Body of pancreas (tissue), 4 donors: ENCODE measurements around the gene FAM3A. TPM values are rescaled to one million over a fixed set of nuclear protein-coding genes. Genes with fewer than 3 reads are reported as not detected.

Source experiments
- ATAC-seq: fragments of 150-250 bp; one replicate; pipeline ENCODE4 v1.9.1; 2016
- DNase-seq, 4 donors: peaks; one replicate each; pipeline ENCODE4 v3.0.0-alpha.2; 2019
- H3K27ac ChIP-seq, 4 donors: fragments of 200-600 bp; sonication (generic); 1 replicate in 3 of 4; 2 replicates in 1 of 4; pipeline versions ENCODE4 v1.5.1 to v1.6.1; 2016 to 2019; ENCODE audit warnings: mild to moderate bottlenecking in 1 of 4, mixed read lengths in 1 of 4, moderate library complexity in 1 of 4
- H3K27me3 ChIP-seq, 2 donors: fragments of 200-600 bp; sonication (generic); one replicate each; pipeline ENCODE4 v1.6.0; 2016; ENCODE audit warnings: mild to moderate bottlenecking in 1 of 2
- H3K36me3 ChIP-seq, 2 donors: fragments of 200-600 bp; sonication (generic); replicated peaks in 1 of 2; 2 replicates each; pipeline ENCODE4 v1.5.1; 2016; ENCODE audit warnings: low read depth in 2 of 2; ENCODE audit not compliant: insufficient read depth in 1 of 2
- H3K4me1 ChIP-seq: fragments of 200-600 bp; sonication (generic); one replicate; pipeline ENCODE4 v1.6.0; 2016
- H3K4me3 ChIP-seq, 2 donors: fragments of 200-600 bp; sonication (generic); 1 replicate in 1 of 2; 2 replicates in 1 of 2; pipeline ENCODE4 v1.5.1; 2016 to 2019
- H3K9me3 ChIP-seq, 3 donors: fragments of 200-600 bp; sonication (generic); 1 replicate in 2 of 3; 2 replicates in 1 of 3; pipeline ENCODE4 v1.5.1; 2016
- POLR2A ChIP-seq, 3 donors: fragments of 450-650 bp; IDR thresholded peaks; one replicate each; pipeline ENCODE4 v1.6.1; 2016; ENCODE audit warnings: antibody characterized with exemption in 3 of 3, mild to moderate bottlenecking in 2 of 3
- WGBS, 2 donors: methylation state at CpG; one replicate each; pipeline ENCODE4 v1.1.5; 2017; 5-methylcytosine and 5-hydroxymethylcytosine counted together
- intact Hi-C: fragments of 100-400 bp; cut with DNase I; formaldehyde crosslinking; loops from one replicate; pipeline ENCODE4 v1.15.1; 2023
- total RNA-seq, 2 donors: library from RNA; depleted of rRNA; stranded (reverse); fragments of >200 nt; gene quantifications; one replicate each; pipeline ENCODE4 v1.1.0, GENCODE V29; 2016
- TF ChIP-seq, protein P1 (sequence below), 7 experiments: fragments of 450-650 bp in 4 of 7; fragments of 200-600 bp in 3 of 7; sonication (generic) in 3 of 7; IDR thresholded peaks; one replicate each; pipeline ENCODE4 v1.5.1; 2016 to 2019; ENCODE audit warnings: antibody characterized with exemption in 7 of 7

The FAM3A gene
- total RNA-seq, 2 donors from 2014 or later: 32.3 to 48.3 TPM

DNA sequence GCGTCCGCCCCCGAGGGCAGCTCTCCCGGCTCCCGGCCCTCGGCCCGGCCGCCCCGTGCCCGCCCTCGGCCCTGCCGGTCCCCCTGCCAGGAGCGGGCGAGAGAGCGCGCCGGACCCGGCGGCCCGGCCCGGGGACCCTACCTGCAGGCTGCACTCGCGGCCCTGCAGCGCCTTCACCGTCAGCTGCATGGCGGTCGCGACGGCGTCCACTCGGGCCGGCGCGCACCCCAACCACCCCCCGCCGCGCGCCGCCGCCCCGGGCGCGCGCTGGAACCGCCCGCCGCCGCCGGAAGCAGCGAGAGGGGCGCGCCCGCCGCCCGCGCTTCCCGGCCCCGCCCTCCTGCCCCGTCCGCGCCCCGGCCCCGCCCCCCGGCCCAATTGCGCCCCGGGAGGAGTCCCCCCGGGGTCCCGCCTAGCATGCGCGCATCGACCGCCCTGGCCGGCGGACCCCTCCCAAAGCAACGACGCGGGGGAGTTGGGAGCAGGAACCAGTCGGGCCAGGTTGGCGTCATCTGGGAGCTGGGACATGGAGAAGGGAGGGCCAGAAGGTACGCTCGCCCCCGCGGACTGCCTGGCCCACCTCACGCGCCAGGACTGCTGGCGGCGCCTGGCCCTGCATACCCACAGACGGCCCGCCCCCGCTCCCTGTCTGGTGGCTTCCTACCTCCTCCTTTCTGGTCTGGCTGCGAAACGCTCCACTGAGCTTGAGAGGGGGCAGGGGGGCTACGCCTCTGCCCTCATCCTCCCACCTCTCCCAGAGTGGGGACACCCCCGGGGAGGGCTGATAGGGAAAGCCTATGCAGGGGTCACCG lies 29.4 kb downstream of the FAM3A start, which contains the start of gene UBL4A:
Gene UBL4A, minus strand, starts transcription at position 220 of the 812 bp plus-strand sequence. Its CDS starts 31 bp downstream, at position 189.
- no peaks in the 10 kb centered on the region for H3K36me3 ChIP-seq
- intact Hi-C loops: no loop called here
- peak; percentile 74 to 85 (median 82) for DNase-seq
- peak within 1 kb of the TSS; percentile 7 to 32 for H3K4me3 ChIP-seq
- peak within 1 kb of the TSS; percentile 80 to 89 (median 84) for H3K27ac ChIP-seq
- no peaks in the 10 kb centered on the region for H3K27me3 ChIP-seq
- peaks cover 50% of the 10 kb centered on the region for H3K4me1 ChIP-seq
- H3K9me3 ChIP-seq: no peaks in the 10 kb centered on the region
- ATAC-seq: peak; percentile 57
- TF ChIP-seq POLR2A (IDR thresholded peaks at IDR 0.05): peak; percentile 27 to 56 (median 39)
- TF ChIP-seq, protein P1, sequence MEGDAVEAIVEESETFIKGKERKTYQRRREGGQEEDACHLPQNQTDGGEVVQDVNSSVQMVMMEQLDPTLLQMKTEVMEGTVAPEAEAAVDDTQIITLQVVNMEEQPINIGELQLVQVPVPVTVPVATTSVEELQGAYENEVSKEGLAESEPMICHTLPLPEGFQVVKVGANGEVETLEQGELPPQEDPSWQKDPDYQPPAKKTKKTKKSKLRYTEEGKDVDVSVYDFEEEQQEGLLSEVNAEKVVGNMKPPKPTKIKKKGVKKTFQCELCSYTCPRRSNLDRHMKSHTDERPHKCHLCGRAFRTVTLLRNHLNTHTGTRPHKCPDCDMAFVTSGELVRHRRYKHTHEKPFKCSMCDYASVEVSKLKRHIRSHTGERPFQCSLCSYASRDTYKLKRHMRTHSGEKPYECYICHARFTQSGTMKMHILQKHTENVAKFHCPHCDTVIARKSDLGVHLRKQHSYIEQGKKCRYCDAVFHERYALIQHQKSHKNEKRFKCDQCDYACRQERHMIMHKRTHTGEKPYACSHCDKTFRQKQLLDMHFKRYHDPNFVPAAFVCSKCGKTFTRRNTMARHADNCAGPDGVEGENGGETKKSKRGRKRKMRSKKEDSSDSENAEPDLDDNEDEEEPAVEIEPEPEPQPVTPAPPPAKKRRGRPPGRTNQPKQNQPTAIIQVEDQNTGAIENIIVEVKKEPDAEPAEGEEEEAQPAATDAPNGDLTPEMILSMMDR (IDR thresholded peaks at IDR 0.05): peak in 3 of 7 experiments; percentile 13 to 18 (median 17)
- 1 to 20% methylated on average over 1 to 42 of the region's 95 CpGs for WGBS, 2 donors

DNA sequence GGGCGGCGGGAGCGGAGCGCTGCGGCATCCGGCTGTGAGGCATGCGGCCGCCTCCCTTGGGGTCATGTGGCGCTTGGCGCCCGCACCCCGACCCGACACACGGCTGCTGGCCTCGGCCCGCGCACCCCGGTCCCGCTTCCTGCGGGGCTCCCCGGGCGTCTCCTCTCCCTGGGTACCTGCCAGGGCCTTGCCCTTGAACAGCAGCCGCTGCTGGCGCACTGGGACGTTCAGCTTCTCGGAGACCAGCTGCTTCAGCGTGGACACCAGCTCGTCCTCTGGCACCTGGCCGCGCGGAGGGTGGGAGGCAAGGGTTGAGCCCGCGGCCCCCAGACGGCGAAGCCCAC lies 30.0 kb downstream of the FAM3A start:
- peak in 2 of 3 donors; percentile 11 to 18 for TF ChIP-seq POLR2A (IDR thresholded peaks at IDR 0.05)
- TF ChIP-seq, protein P1 (IDR thresholded peaks at IDR 0.05): no peak
- Histone ChIP-seq H3K4me3 (peak overlapping the region; percentile 7 to 32), H3K4me1 (peaks cover 50% of the 10 kb centered on the region), H3K9me3 (no peaks in the 10 kb centered on the region), H3K36me3 (no peaks in the 10 kb centered on the region), H3K27ac (peak overlapping the region; percentile 80 to 89 (median 84)), H3K27me3 (no peaks in the 10 kb centered on the region)
- ATAC-seq (peak; percentile 4), DNase-seq (peak; percentile 56 to 70 (median 64))
- intact Hi-C loops: no loop called here
- 1% methylated on average over 12 of the region's 35 CpGs; no CpG with 5 or more reads in 1 of the 2 donors for WGBS, 2 donors

DNA sequence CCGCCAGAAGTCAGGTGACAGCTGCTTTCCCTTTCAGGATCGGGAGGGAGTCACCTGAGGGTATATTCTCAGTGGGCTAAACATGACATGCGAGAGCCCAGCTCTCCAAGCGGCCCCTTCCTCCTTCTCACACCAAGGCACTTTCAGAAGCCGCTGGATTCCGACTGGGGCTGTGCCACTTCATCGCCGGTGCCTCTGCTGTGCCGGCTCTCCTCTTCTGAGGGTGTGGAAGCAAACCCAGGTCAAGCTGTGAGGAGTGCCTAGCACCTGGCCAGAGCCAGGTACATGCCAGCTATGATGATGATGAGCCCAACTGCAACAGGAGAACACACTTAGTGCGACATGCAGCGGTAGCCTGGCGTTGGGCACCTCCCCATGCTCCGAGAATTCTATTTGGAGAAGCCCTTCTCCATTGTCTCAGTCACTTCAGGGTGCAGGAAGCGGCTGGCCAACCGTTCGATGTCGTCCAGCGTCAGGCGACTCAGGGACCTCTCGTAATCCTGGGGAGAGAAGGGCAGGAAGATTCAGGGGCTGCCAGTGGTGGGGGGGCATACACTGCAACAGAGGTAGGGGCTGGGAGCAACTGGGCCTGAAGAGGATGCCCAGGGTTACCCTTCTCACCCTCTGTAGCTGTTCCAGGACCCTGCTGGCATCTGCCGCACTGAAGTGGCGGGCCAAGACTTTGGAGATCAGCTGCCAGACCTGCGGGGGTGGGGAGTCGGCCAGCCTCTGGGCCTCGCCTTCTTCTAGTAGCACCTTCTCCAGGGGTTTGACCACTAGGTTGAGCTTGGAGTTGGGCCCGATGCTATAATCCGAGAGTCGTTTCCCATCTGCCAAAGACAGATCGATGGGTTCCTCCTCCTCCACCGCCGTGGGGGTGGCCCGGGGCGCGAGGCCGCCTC lies 30.6 kb downstream of the FAM3A start:
- peak in 3 of 4 donors; percentile 21 to 38 (median 33) for DNase-seq
- intact Hi-C loops: no loop called here
- Histone ChIP-seq H3K4me3 (peak overlapping the region; percentile 7 to 32), H3K9me3 (no peaks in the 10 kb centered on the region), H3K27me3 (no peaks in the 10 kb centered on the region), H3K4me1 (peaks cover 50% of the 10 kb centered on the region), H3K27ac (peak overlapping the region; percentile 80 to 89 (median 84)), H3K36me3 (no peaks in the 10 kb centered on the region)
- no peak for TF ChIP-seq POLR2A (IDR thresholded peaks at IDR 0.05)
- TF ChIP-seq, protein P1 (IDR thresholded peaks at IDR 0.05): no peak
- ATAC-seq: no peak
- 52% methylated on average over 19 of the region's 35 CpGs; no CpG with 5 or more reads in 1 of the 2 donors for WGBS, 2 donors

DNA sequence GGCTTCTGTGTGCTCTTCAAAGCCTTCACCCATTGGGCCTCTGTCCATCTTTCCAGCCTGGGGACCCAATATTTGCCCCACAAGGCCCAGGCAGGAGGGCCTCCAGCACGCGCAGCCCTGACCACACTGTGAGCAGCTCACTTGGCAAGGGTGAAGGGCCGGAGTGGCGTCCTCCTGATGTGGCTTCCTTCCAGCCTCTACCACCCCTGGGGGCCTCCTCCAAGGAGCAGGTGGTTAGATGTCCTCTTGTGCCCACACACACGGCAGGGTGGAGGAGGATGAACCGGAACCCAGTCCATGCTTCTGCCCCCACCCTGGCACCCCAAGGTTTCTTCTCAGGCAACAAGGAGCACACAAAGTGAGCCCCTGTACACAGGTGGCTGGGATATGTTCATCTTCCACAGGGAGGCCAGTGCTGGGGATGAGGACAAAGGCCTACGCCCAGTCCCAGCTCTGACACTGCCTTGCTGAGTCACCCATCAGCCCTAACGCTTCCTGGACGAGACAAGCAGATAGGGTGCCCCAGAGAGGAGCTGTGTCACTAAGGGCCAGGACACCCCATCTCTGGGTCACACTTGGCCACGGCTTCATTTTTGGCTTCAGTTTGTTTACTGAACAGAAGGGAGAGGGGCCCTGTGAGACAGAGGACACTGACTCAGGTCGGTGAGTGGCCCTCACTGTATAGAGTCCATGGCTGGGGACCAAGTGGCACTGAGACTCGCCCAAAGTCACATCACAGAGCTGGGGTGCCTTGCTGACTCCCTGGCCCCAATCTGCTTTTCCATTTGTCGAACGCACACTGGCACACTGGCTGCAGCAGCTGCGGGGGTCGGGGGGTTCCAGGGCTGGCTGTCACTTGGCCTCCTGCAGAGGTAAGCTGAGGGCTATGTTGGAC lies 31.5 kb downstream of the FAM3A start:
- 76% methylated on average over 8 of the region's 16 CpGs; no CpG with 5 or more reads in 1 of the 2 donors for WGBS, 2 donors
- Histone ChIP-seq H3K4me1 (peaks cover 47% of the 10 kb centered on the region), H3K27ac (no peak overlapping the region), H3K36me3 (no peaks in the 10 kb centered on the region), H3K4me3 (no peak overlapping the region), H3K27me3 (no peaks in the 10 kb centered on the region), H3K9me3 (no peaks in the 10 kb centered on the region)
- intact Hi-C loops: no loop called here
- ATAC-seq (no peak), DNase-seq (no peak)
- TF ChIP-seq, protein P1 (IDR thresholded peaks at IDR 0.05): no peak
- no peak for TF ChIP-seq POLR2A (IDR thresholded peaks at IDR 0.05)
